SK-N-SH (cell line): ENCODE results near the gene SCT. TPM values are rescaled to one million over a fixed set of nuclear protein-coding genes. Genes with fewer than 3 reads are reported as not detected.

Experiments
- CTCF ChIA-PET: fragments of 300-600, 350-600 bp; formaldehyde crosslinking; extraction: SDS; loops from one replicate; lab custom pipeline; 2021; lab: Yijun Ruan, JAX
- POLR2A ChIA-PET: fragments of 350-600 bp; sonication (Branson Sonifier 250); formaldehyde crosslinking; extraction: SDS; loops from one replicate; lab custom pipeline; 2020; ENCODE audit warnings: antibody characterized with exemption, inconsistent platforms; lab: Yijun Ruan, JAX
- DNase-seq: peaks from one replicate; pipeline ENCODE4 v3.0.0; 2012
- H2AFZ ChIP-seq: fragments of 200-600 bp; sonication (generic); 2 replicates; pipeline ENCODE4 v1.8.1; 2016; ENCODE audit warnings: antibody characterized with exemption, mild to moderate bottlenecking, low read depth
- H3F3A ChIP-seq: fragments of 200-600 bp; sonication (generic); replicated peaks from 2 replicates; pipeline ENCODE3; 2016; ENCODE audit warnings: antibody characterized with exemption, mild to moderate bottlenecking; ENCODE audit not compliant: insufficient read depth
- H3K27ac ChIP-seq, 2 experiments: fragments of 200-500 bp in 1 of 2; fragments of 200-600 bp in 1 of 2; sonication (Bioruptor generic) in 1 of 2; sonication (generic), shearing (Covaris generic) in 1 of 2; 2 replicates each; pipeline versions ENCODE4 v1.5.1 to v1.6.1; 2014 to 2016; ENCODE audit warnings: low read depth in 2 of 2, inconsistent platforms in 1 of 2, low read length in 1 of 2, mild to moderate bottlenecking in 1 of 2, mixed read lengths in 1 of 2
- H3K27me3 ChIP-seq: fragments of 200-600 bp; sonication (generic), shearing (Covaris generic); 2 replicates; pipeline ENCODE4 v1.6.1; 2016; ENCODE audit warnings: mixed run types; ENCODE audit not compliant: insufficient read depth
- H3K36me3 ChIP-seq, 2 experiments: fragments of 200-500 bp in 1 of 2; fragments of 200-600 bp in 1 of 2; sonication (Bioruptor generic) in 1 of 2; sonication (generic) in 1 of 2; replicated peaks in 1 of 2; 2 replicates each; pipeline versions ENCODE3 to v1.5.1; 2014 to 2016; ENCODE audit warnings: low read length in 1 of 2, mild to moderate bottlenecking in 1 of 2; ENCODE audit not compliant: insufficient read depth in 2 of 2, control insufficient read depth in 1 of 2
- H3K4me1 ChIP-seq, 2 experiments: fragments of 200-500 bp in 1 of 2; fragments of 200-600 bp in 1 of 2; sonication (Bioruptor generic) in 1 of 2; sonication (generic), shearing (Covaris generic) in 1 of 2; 2 replicates each; pipeline versions ENCODE4 v1.5.1 to v1.6.1; 2014 to 2016; ENCODE audit warnings: low read depth in 1 of 2, low read length in 1 of 2, mixed run types in 1 of 2; ENCODE audit not compliant: insufficient read depth in 2 of 2, control insufficient read depth in 1 of 2
- H3K4me2 ChIP-seq: fragments of 200-600 bp; sonication (generic), shearing (Covaris generic); 2 replicates; pipeline ENCODE4 v1.6.1; 2017; ENCODE audit warnings: mixed run types
- H3K4me3 ChIP-seq, 2 experiments: fragments of 200-500 bp in 1 of 2; fragments of 200-600 bp in 1 of 2; sonication (Bioruptor generic) in 1 of 2; sonication (generic), shearing (Covaris generic) in 1 of 2; 2 replicates each; pipeline versions ENCODE4 v1.5.1 to v1.8.1; 2014 to 2016; ENCODE audit warnings: low read depth in 2 of 2, inconsistent platforms in 1 of 2, low read length in 1 of 2, mild to moderate bottlenecking in 1 of 2, mixed read lengths in 1 of 2, moderate library complexity in 1 of 2
- H3K79me2 ChIP-seq: fragments of 200-600 bp; sonication (generic); 2 replicates; pipeline ENCODE4 v1.8.1; 2017; ENCODE audit warnings: mild to moderate bottlenecking; ENCODE audit not compliant: insufficient read depth
- H3K9ac ChIP-seq: fragments of 200-600 bp; sonication (generic); 2 replicates; pipeline ENCODE4 v1.6.1; 2017; ENCODE audit warnings: mixed run types
- H3K9me2 ChIP-seq: fragments of 200-600 bp; sonication (generic); 2 replicates; pipeline ENCODE4 v1.6.1; 2017; ENCODE audit warnings: mixed run types
- H3K9me3 ChIP-seq: fragments of 200-600 bp; sonication (generic); 2 replicates; pipeline ENCODE4 v1.6.1; 2017; ENCODE audit warnings: mixed run types, mild to moderate bottlenecking, moderate library complexity
- H4K20me1 ChIP-seq: fragments of 200-600 bp; sonication (generic); 2 replicates; pipeline ENCODE4 v1.6.1; 2017; ENCODE audit warnings: mild to moderate bottlenecking, mixed run types; ENCODE audit not compliant: insufficient read depth
- CTCF ChIP-seq: fragments of 200-600 bp; sonication (generic); IDR thresholded peaks from 2 replicates; pipeline ENCODE4 v1.6.1; 2017; ENCODE audit warnings: antibody characterized with exemption, mild to moderate bottlenecking, moderate library complexity
- ELF1 ChIP-seq: IDR thresholded peaks from 2 replicates; pipeline ENCODE4 v1.4.0; 2012
- FOXJ3 ChIP-seq: sonication (generic); formaldehyde crosslinking; IDR thresholded peaks from 2 replicates; pipeline ENCODE4 v1.5.1; 2020; ENCODE audit warnings: mild to moderate bottlenecking, missing genetic modification reagents
- GATA2 ChIP-seq: sonication (generic); formaldehyde crosslinking; IDR thresholded peaks from 2 replicates; pipeline ENCODE4 v1.5.0; 2020; ENCODE audit warnings: mild to moderate bottlenecking, missing genetic modification reagents
- NRF1 ChIP-seq: IDR thresholded peaks from 2 replicates; pipeline ENCODE4 v1.6.1; 2012; ENCODE audit warnings: low read depth, mild to moderate bottlenecking, low read length
- POLR2AphosphoS5 ChIP-seq: IDR thresholded peaks from 2 replicates; pipeline ENCODE4 v1.6.1; 2012; ENCODE audit warnings: low read depth, low read length
- RAD21 ChIP-seq: IDR thresholded peaks from 2 replicates; pipeline ENCODE4 v1.6.1; 2012; ENCODE audit warnings: mild to moderate bottlenecking, low read length
- RCOR1 ChIP-seq: fragments of 150-350 bp; IDR thresholded peaks from 2 replicates; pipeline ENCODE4 v1.6.1; 2017; ENCODE audit warnings: antibody characterized with exemption, low read length
- SIN3A ChIP-seq: IDR thresholded peaks from 2 replicates; pipeline ENCODE4 v1.6.1; 2012; ENCODE audit warnings: low read depth, mild to moderate bottlenecking, low read length, moderate library complexity, borderline replicate concordance
- TEAD4 ChIP-seq: IDR thresholded peaks from 2 replicates; pipeline ENCODE4 v1.4.0; 2012; ENCODE audit warnings: mild to moderate bottlenecking, borderline replicate concordance; ENCODE audit not compliant: insufficient read depth
- USF1 ChIP-seq: IDR thresholded peaks from 2 replicates; pipeline ENCODE4 v1.4.0; 2012; ENCODE audit warnings: low read depth, borderline replicate concordance
- YY1 ChIP-seq: IDR thresholded peaks from 2 replicates; pipeline ENCODE4 v1.4.0; 2012; ENCODE audit warnings: low read depth, mild to moderate bottlenecking
- WGBS: methylation state at CpG from one replicate; pipeline ENCODE4 v1.1.6; 2017; ENCODE audit warnings: low lambda C conversion rate; 5-methylcytosine and 5-hydroxymethylcytosine counted together
- polyA plus RNA-seq, 3 experiments: library from polyadenylated mRNA; depleted of rRNA; stranded (reverse); fragments of >200 nt; gene quantifications; 2 replicates each; pipeline ENCODE4 v1.2.3, GENCODE V29; 2012
- TF ChIP-seq, protein P1 (sequence below): fragments of 150-350 bp; IDR thresholded peaks from 2 replicates; pipeline ENCODE4 v1.6.1; 2016; ENCODE audit warnings: mild to moderate bottlenecking, low read depth, low read length

SCT gene
- polyA plus RNA-seq, 1 of the 3 experiments (the other 2 are of a cell fraction), result not detected

- Histone ChIP-seq H3K9ac (no peak overlapping the region), H3K4me3 (no peak overlapping the region), H3F3A (peaks cover 10% of the 10 kb centered on the region), H3K27me3 (no peaks in the 10 kb centered on the region), H3K4me2 (no peak overlapping the region)
- 94% methylated on average over 16 of the region's 16 CpGs for WGBS
- DNase-seq, result no peak
- TF ChIP-seq RAD21 (no peak), YY1 (no peak), FOXJ3 (CRISPR knock-in tag) (no peak), NRF1 (no peak), GATA2 (CRISPR knock-in tag) (no peak), SIN3A (no peak), ELF1 (no peak), RCOR1 (no peak), POLR2AphosphoS5 (no peak), CTCF (no peak), USF1 (no peak), TEAD4 (no peak)
- TF ChIP-seq, protein P1, sequence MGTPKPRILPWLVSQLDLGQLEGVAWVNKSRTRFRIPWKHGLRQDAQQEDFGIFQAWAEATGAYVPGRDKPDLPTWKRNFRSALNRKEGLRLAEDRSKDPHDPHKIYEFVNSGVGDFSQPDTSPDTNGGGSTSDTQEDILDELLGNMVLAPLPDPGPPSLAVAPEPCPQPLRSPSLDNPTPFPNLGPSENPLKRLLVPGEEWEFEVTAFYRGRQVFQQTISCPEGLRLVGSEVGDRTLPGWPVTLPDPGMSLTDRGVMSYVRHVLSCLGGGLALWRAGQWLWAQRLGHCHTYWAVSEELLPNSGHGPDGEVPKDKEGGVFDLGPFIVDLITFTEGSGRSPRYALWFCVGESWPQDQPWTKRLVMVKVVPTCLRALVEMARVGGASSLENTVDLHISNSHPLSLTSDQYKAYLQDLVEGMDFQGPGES, result no peak
- TF ChIP-seq, all 33 proteins: peak for 0
- Histone ChIP-seq H3K27ac (no peak overlapping the region), H4K20me1 (no peaks in the 10 kb centered on the region), H3K9me2 (no peaks in the 10 kb centered on the region), H3K4me1 (no peaks in the 10 kb centered on the region), H3K36me3 (peaks cover 5 to 7% of the 10 kb centered on the region in 2 experiments), H3K9me3 (no peaks in the 10 kb centered on the region), H2AFZ (no peak overlapping the region), H3K79me2 (no peaks in the 10 kb centered on the region)
- CTCF ChIA-PET, result interaction anchor here (1.4 kb wide), 1 partner anchor 82 kb away, joined by 6 read pairs; no protein-coding TSS in a partner anchor
- POLR2A ChIA-PET, result no interaction called here
These were observed 18.6 kb upstream of the SCT start for GRCh38 chr11:645536-645935.
